ENCODE data around the gene SLIT3.

GRCh38 chr5:169012450-169012849 is 288.5 kb downstream of the SLIT3 start:
- TF ChIP-seq CTCF (IDR thresholded peaks at IDR 0.05), result no peak
- no peak for TF ChIP-seq POLR2A (IDR thresholded peaks at IDR 0.05)
